Measurements from ENCODE around the gene UBA1.

Gene UBA1

GRCh38 chrX:47193475-47194193 is at the start of gene UBA1:
Gene UBA1 (plus strand): TSS chrX:47193829. CDS start chrX:47198803, 4,974 bp downstream.
- peak; percentile 89 for DNase-seq (ENCODE audit: low read depth, low spot score)

- peak; percentile 1 for DNase-seq (ENCODE audit: low read depth, low spot score)
Observed at GRCh38 chrX:47143894-47144625, 49.6 kb upstream of the UBA1 start.

GRCh38 chrX:47144626-47145394 is 48.8 kb upstream of the UBA1 start, which contains the start of the genes NDUFB11 and RBM10:
Gene NDUFB11 (minus strand): TSS chrX:47144702. CDS start chrX:47144679, 23 bp downstream.
Gene RBM10 (plus strand): TSS chrX:47145221. CDS start chrX:47147482, 2,261 bp downstream.
- peak; percentile 81 for DNase-seq (ENCODE audit: low read depth, low spot score)

GRCh38 chrX:47145395-47146120 is 48.1 kb upstream of the UBA1 start:
- peak; percentile 1 for DNase-seq (ENCODE audit: low read depth, low spot score)

- DNase-seq (ENCODE audit: low read depth, low spot score) = no peak
Observed at GRCh38 chrX:47146121-47146935, 47.3 kb upstream of the UBA1 start.

GRCh38 chrX:47146936-47147859 is 46.4 kb upstream of the UBA1 start:
- DNase-seq (ENCODE audit: low read depth, low spot score) = no peak

GRCh38 chrX:47148946-47149345 is 44.7 kb upstream of the UBA1 start:
- no peak for DNase-seq (ENCODE audit: low read depth, low spot score)

- DNase-seq (ENCODE audit: low read depth, low spot score) = no peak
Observed at GRCh38 chrX:47151435-47151834, 42.2 kb upstream of the UBA1 start.

- no peak for DNase-seq (ENCODE audit: low read depth, low spot score)
Observed at GRCh38 chrX:47156611-47157520, 36.8 kb upstream of the UBA1 start.

GRCh38 chrX:47158131-47158530 is 35.5 kb upstream of the UBA1 start:
- DNase-seq (ENCODE audit: low read depth, low spot score) = no peak

GRCh38 chrX:47158781-47159180 is 34.8 kb upstream of the UBA1 start:
- no peak for DNase-seq (ENCODE audit: low read depth, low spot score)

- DNase-seq (ENCODE audit: low read depth, low spot score) = no peak
Observed at GRCh38 chrX:47160781-47161180, 32.8 kb upstream of the UBA1 start.

GRCh38 chrX:47162927-47163583 is 30.6 kb upstream of the UBA1 start:
- no peak for DNase-seq (ENCODE audit: low read depth, low spot score)

GRCh38 chrX:47164420-47164819 is 29.2 kb upstream of the UBA1 start:
- DNase-seq (ENCODE audit: low read depth, low spot score) = no peak

GRCh38 chrX:47166126-47166525 is 27.5 kb upstream of the UBA1 start:
- DNase-seq (ENCODE audit: low read depth, low spot score) = no peak

- no peak for DNase-seq (ENCODE audit: low read depth, low spot score)
Observed at GRCh38 chrX:47168495-47169073, 25.0 kb upstream of the UBA1 start.

GRCh38 chrX:47169273-47169672 is 24.4 kb upstream of the UBA1 start:
- DNase-seq (ENCODE audit: low read depth, low spot score) = no peak
